Stimulated activated naive CD4-positive, alpha-beta T cell (primary cell): ENCODE data around the gene DNMBP.
"Not testable (repeated sequence)": the region's sequence is repeated elsewhere in the genome, so short reads cannot be mapped to it uniquely, and the experiment has no call there.

ENCODE experiments used
- DNase-seq, 6 experiments: peaks; one replicate each; lab custom pipeline; 2025; lab: John Stamatoyannopoulos, UW

DNMBP gene

GRCh38 chr10:99984211-99985034, 25.3 kb downstream of the DNMBP start:
- no peak for DNase-seq

- no peak for DNase-seq
Measured at GRCh38 chr10:99983280-99983988, 26.3 kb downstream of the DNMBP start.

- no peak for DNase-seq
Measured at GRCh38 chr10:99982728-99983127, 27.0 kb downstream of the DNMBP start.

GRCh38 chr10:99981581-99982199, 28.1 kb downstream of the DNMBP start:
- DNase-seq = no peak

- no peak for DNase-seq
Measured at GRCh38 chr10:99979066-99979685, 30.6 kb downstream of the DNMBP start.

GRCh38 chr10:99977916-99978315, 31.8 kb downstream of the DNMBP start:
- DNase-seq = no peak

GRCh38 chr10:99976886-99977665, 32.7 kb downstream of the DNMBP start:
- DNase-seq = no peak

GRCh38 chr10:99975942-99976809, 33.6 kb downstream of the DNMBP start:
- no peak for DNase-seq

- no peak for DNase-seq
Measured at GRCh38 chr10:99975106-99975829, 34.5 kb downstream of the DNMBP start.

- DNase-seq = no peak
Measured at GRCh38 chr10:99973190-99973589, 36.6 kb downstream of the DNMBP start.

GRCh38 chr10:99967961-99968360, 41.8 kb downstream of the DNMBP start:
- DNase-seq = no peak

- no peak for DNase-seq
Measured at GRCh38 chr10:99966306-99966705, 43.4 kb downstream of the DNMBP start.

GRCh38 chr10:99965700-99966099, 44.0 kb downstream of the DNMBP start:
- DNase-seq = no peak

- no peak for DNase-seq
Measured at GRCh38 chr10:99964791-99965190, 45.0 kb downstream of the DNMBP start.

- DNase-seq = not testable (repeated sequence)
Measured at GRCh38 chr10:99963467-99964165, 46.1 kb downstream of the DNMBP start.

- no peak for DNase-seq
Measured at GRCh38 chr10:99958806-99959205, 50.9 kb downstream of the DNMBP start.

GRCh38 chr10:99958302-99958701, 51.4 kb downstream of the DNMBP start:
- no peak for DNase-seq

- not testable (repeated sequence) for DNase-seq
Measured at GRCh38 chr10:99953510-99953909, 56.2 kb downstream of the DNMBP start.

- DNase-seq = no peak
Measured at GRCh38 chr10:99952799-99953198, 56.9 kb downstream of the DNMBP start.
